Neuron (in vitro differentiated cells): Measurements from ENCODE around the gene CRYM.
"Not testable (repeated sequence)": the region's sequence is repeated elsewhere in the genome, so short reads cannot be mapped to it uniquely, and the experiment has no call there.

ENCODE experiments used
- H2AFZ ChIP-seq: one replicate; pipeline ENCODE4 v1.6.1; 2013; ENCODE audit warnings: low read depth, mild to moderate bottlenecking, inconsistent platforms, low read length, moderate library complexity
- H3K27me3 ChIP-seq: one replicate; pipeline ENCODE4 v1.6.1; 2013; ENCODE audit warnings: low read length; ENCODE audit not compliant: insufficient read depth
- H3K36me3 ChIP-seq: one replicate; pipeline ENCODE4 v1.6.1; 2013; ENCODE audit warnings: low read length; ENCODE audit not compliant: insufficient read depth
- H3K4me1 ChIP-seq: one replicate; pipeline ENCODE4 v1.6.1; 2013; ENCODE audit warnings: low read length; ENCODE audit not compliant: insufficient read depth
- H3K4me3 ChIP-seq: 2 replicates; pipeline ENCODE4 v1.5.1; 2013; ENCODE audit warnings: mild to moderate bottlenecking, low read length, moderate library complexity
- H3K9me3 ChIP-seq: one replicate; pipeline ENCODE4 v1.6.1; 2013; ENCODE audit warnings: low read length

Gene CRYM

DNA sequence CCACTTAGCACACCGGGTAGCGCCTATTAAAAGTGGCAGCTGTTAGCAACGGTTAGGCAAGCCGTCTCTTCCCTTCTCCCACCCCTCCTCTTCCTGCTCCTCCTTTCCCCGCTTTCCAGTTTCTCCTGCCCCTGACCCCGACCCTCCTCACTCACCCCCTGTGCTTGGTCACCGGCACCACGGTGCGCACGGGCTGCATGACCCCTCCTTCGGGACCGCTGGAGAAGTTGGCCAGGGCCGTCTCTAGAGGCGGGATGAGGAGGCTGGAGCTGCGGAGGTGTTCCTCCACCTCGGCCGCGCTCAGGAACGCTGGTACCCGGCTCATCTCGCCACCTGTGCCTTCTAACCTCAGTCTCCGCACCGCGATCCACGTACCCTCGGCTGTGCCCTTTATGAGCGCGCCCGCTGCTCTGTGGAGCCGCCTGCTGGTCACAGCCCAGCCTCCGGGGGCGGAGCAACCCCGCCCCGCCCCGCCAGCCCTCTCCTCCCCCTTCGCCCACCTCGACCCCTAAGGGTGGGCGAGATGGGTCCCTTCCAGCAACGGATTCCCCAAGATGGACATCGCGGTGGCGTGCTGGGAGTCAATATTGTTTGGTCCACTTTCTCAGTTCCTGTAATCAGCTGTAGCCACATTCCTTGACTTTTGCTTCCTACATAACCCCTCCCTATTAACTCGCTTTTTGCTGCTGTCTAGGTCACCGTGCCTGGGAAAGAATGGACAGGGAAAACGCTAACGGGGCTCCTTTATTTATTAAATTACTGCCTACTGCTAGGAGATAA is at the start of gene CRYM:
CRYM (minus strand) TSS at position 364 of the 780 bp plus-strand sequence; CDS start at position 325, 39 bp downstream.
- H3K9me3 ChIP-seq, result peaks cover 2% of the 10 kb centered on the region
- H3K36me3 ChIP-seq, result no peaks in the 10 kb centered on the region
- no peak within 1 kb of the TSS for H2AFZ ChIP-seq
- peaks cover 2% of the 10 kb centered on the region for H3K4me1 ChIP-seq
- peaks cover 51% of the 10 kb centered on the region for H3K27me3 ChIP-seq
- H3K4me3 ChIP-seq, result peak within 1 kb of the TSS; percentile 4

DNA sequence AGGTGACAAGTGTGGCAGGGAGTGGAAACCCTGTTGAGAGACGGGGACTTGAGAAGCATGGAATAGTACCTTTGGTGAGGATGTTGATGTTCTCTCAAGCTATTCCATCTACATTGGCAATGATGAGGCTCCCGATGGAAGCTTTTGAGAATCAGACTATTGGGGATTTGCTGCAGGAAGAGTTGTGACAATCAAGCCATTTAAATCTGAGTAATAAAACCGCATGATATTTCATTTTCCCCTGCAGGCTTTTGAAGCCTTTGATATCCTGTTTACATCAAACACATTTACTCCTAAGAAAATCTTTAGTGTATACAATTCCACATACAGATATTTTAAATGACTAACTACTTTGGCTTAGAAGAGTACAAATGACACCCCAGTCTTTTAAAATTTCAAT is 49.0 kb upstream of the CRYM start:
- H2AFZ ChIP-seq, result no peak overlapping the region
- H3K36me3 ChIP-seq, result no peaks in the 10 kb centered on the region
- H3K9me3 ChIP-seq, result no peaks in the 10 kb centered on the region
- H3K4me3 ChIP-seq, result no peak overlapping the region
- H3K27me3 ChIP-seq, result peaks cover 3% of the 10 kb centered on the region
- no peaks in the 10 kb centered on the region for H3K4me1 ChIP-seq

DNA sequence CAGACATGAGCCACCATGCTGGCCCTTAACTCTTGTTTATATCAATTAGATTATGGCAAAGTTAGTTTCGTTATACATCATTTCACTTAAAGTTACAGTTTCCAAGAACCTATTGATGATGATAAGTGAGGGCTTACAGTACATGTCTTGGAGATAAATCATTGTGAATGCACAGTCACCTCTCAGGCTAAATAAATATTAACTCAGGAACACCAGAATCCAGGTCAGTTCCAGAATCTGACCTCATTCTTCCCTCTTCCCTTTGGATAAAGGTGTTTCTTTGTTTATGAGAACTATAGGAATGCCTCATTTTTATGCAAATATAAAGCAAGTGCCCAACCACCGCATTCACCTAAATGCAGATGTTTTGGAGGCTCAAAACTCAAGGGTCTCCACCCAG is 48.4 kb upstream of the CRYM start:
- Histone ChIP-seq H3K27me3 (peaks cover 3% of the 10 kb centered on the region), H3K36me3 (no peaks in the 10 kb centered on the region), H3K9me3 (no peaks in the 10 kb centered on the region), H2AFZ (no peak overlapping the region), H3K4me3 (no peak overlapping the region), H3K4me1 (no peaks in the 10 kb centered on the region)

DNA sequence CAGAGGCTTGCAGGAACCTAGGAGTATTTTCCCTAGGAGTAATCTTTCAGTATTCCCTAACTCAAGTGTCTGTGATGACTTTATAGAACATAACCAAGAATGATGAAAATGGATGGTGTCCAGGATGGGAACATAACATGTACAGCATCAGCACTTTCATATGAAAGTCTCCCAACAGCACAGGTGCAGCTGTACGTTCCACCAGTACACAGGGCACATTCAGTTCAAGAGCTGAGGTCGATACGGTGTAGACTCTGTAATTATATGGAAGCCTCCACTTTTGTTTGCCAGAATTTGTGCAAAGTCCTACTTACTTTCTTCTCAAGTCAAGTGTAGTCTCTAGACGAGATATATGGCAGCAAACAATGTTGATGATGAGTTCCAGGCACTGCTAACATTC is 46.2 kb upstream of the CRYM start:
- peaks cover 3% of the 10 kb centered on the region for H3K27me3 ChIP-seq
- peaks cover 1% of the 10 kb centered on the region for H3K9me3 ChIP-seq
- H3K4me3 ChIP-seq, result no peak overlapping the region
- H3K4me1 ChIP-seq, result no peaks in the 10 kb centered on the region
- no peak overlapping the region for H2AFZ ChIP-seq
- no peaks in the 10 kb centered on the region for H3K36me3 ChIP-seq

DNA sequence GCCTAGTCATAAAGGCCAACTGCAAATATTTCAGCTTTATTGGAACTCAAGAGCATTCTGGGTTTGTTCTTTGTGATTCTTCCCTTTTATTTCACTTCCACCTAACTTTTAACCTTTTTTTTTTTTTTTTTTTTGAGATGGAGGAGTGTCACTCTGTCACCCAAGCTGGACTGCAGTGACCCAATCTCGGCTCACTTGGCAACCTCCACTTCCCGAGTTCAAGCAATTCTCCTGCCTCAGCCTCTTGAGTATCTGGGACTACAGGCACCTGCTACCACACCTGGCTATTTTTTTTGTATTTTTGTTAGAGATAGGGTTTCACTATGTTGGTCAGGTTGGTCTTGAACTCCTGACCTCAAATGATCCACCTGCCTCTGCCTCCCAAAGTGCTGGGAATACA is 44.2 kb upstream of the CRYM start:
- not testable (repeated sequence) for H3K4me1 ChIP-seq, H2AFZ ChIP-seq, H3K4me3 ChIP-seq, H3K9me3 ChIP-seq, H3K27me3 ChIP-seq, H3K36me3 ChIP-seq

DNA sequence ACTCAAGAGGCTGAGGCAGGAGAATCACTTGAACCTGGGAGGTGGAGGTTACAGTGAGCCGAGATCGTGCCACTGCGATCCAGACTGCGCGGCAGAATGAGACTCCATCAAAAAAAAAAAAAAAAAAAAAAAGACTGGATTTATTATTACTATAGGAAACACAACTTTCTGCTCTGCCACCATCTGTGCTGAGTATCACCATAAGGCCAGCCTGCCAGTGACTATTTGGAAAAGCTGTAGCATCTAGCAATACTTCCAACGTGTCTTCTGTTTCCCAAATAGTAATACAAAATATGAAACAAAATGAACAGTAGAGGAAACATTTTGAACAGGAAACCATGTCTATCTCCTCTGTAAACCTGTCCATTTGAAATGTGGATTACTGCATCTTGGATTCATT is 43.6 kb upstream of the CRYM start:
- no peaks in the 10 kb centered on the region for H3K4me1 ChIP-seq
- H2AFZ ChIP-seq, result no peak overlapping the region
- peaks cover 3% of the 10 kb centered on the region for H3K27me3 ChIP-seq
- H3K9me3 ChIP-seq, result peaks cover 1% of the 10 kb centered on the region
- no peaks in the 10 kb centered on the region for H3K36me3 ChIP-seq
- H3K4me3 ChIP-seq, result no peak overlapping the region

DNA sequence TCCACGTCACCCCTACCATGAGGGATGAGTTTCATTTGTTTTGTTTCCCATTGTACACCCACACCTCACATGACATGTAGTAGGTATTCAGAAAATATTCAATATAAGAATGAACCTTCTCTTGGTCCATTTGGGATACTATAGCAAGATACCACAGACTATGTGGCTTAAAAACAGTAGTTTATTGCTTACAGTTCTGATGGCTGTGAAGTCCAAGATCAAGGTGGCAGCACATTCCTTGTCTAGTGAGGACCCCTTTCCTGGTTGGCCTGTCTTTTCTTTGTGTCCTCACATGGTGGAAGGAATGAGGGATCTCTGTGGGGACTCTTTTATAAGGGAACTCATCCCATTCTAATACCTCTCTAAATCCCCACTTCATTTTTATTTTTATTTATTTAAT is 36.2 kb upstream of the CRYM start:
- Histone ChIP-seq H3K9me3 (no peaks in the 10 kb centered on the region), H3K4me1 (no peaks in the 10 kb centered on the region), H2AFZ (no peak overlapping the region), H3K36me3 (no peaks in the 10 kb centered on the region), H3K27me3 (no peaks in the 10 kb centered on the region), H3K4me3 (no peak overlapping the region)

DNA sequence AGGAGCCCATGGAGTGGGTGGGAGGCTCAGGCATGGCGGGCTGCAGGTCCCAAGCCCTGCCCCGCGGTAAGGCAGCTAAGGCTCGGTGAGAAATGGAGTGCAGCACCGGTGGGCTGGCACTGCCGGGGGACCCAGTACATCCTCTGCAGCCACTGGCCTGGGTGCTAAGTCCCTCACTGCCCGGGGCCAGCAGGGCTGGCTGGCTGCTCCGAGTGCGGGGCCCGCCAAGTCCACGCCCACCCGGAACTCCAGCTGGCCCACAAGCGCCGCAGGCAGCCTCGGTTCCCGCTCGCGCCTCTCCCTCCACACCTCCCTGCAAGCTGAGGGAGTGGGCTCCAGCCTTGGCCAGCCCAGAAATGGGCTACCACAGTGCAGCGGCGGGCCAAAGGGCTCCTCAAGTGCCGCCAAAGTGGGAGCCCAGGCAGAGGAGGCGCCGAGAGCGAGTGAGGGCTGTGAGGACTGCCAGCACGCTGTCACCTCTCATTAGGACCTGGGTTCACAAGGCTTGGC is 34.8 kb upstream of the CRYM start:
- H3K27me3 ChIP-seq, H3K4me3 ChIP-seq, H3K4me1 ChIP-seq, H3K36me3 ChIP-seq, H3K9me3 ChIP-seq, H2AFZ ChIP-seq: not testable (repeated sequence)

DNA sequence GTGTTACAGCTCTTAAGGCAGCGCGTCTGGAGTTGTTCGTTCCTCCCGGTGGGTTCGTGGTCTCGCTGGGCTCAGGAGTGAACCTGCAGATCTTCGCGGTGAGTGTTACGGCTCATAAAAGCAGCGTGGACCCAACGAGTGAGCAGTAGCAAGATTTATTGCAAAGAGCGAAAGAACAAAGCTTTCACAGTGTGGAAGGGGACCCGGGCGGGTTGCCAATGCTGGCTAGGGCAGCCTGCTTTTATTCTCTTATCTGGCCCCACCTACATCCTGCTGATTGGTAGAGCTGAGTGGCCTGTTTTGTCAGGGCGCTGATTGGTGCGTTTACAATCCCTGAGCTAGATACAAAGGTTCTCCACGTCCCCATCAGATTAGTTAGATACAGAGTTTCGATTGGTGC is 34.0 kb upstream of the CRYM start:
- H2AFZ ChIP-seq, H3K4me1 ChIP-seq, H3K9me3 ChIP-seq, H3K4me3 ChIP-seq, H3K27me3 ChIP-seq, H3K36me3 ChIP-seq: not testable (repeated sequence)

DNA sequence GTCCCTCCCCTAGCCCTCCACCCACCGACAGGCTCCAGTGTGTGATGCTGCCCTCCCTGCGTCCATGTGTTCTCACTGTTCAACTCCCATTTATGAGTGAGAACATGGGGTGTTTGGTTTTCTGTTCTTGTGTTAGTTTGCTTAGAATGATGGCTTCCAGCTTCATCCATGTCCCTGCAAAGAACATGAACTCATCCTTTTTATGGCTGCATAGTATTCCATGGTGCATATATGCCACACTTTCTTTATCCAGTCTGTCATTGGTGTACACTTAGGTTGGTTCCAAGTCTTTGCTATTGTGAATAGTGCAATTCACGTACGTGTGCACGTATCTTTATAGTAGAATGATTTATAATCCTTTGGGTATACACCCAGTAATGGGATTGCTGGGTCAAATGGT is 28.6 kb upstream of the CRYM start:
- H3K27me3 ChIP-seq, result peaks cover 22% of the 10 kb centered on the region
- not testable (repeated sequence) for H3K9me3 ChIP-seq

DNA sequence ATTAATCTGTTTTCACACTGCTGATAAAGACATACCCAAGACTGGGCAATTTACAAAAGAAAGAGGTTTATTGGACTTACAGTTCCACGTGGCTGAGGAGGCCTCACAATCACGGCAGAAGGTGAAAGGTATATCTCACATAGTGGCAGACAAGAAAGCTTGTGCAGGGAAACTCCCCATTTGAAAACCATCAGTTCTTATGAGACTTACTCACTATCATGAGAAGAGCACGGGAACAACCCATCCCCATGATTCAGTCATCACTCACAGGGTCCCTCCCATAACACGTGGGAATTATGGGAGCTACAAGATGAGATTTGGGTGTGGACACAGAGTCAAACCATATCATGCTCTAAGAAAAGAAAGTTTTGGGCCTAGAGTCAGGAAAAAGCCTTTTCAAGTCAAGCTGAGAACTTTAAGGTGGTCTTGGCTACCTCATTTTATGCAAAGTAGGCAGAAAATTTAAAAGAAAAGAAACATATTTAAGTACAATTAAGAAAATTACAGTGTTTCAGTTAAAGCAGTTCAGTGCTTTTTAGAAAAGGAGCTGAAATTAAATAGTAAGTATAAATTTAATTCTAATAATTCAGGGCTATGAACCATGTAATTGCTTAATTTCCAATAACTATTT is 24.9 kb upstream of the CRYM start:
- H3K27me3 ChIP-seq, result peaks cover 33% of the 10 kb centered on the region
- no peaks in the 10 kb centered on the region for H3K36me3 ChIP-seq
- no peak overlapping the region for H3K4me3 ChIP-seq
- H3K4me1 ChIP-seq, result peaks cover 3% of the 10 kb centered on the region
- no peak overlapping the region for H2AFZ ChIP-seq
- H3K9me3 ChIP-seq, result no peaks in the 10 kb centered on the region

More for the DNA sequence above, 28.6 kb upstream of the CRYM start:
- H3K4me3 ChIP-seq, H3K36me3 ChIP-seq, H2AFZ ChIP-seq, H3K4me1 ChIP-seq: not testable (repeated sequence)

DNA sequence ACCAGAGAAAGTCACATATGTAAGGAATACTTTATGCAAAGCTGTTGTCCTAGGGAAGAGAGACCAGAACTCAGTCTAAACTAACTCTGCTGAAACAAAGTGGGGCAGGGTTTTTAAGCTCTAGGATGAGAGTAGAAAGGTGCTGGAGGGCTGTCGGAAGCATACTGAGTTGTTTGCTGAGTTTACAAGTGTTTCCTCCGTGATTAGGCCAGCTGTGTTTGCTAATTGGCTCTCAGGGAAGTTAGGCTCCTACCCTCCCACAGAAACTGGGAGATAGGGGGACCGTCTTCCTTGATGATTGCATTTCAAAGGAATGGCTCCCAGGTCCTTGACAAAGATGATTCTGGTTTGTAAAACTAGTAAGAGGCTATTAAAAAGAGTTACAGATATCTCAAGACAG is 24.4 kb upstream of the CRYM start:
- Histone ChIP-seq H3K36me3 (no peaks in the 10 kb centered on the region), H3K4me3 (no peak overlapping the region), H3K4me1 (peaks cover 3% of the 10 kb centered on the region), H3K9me3 (no peaks in the 10 kb centered on the region), H3K27me3 (peaks cover 36% of the 10 kb centered on the region), H2AFZ (no peak overlapping the region)

DNA sequence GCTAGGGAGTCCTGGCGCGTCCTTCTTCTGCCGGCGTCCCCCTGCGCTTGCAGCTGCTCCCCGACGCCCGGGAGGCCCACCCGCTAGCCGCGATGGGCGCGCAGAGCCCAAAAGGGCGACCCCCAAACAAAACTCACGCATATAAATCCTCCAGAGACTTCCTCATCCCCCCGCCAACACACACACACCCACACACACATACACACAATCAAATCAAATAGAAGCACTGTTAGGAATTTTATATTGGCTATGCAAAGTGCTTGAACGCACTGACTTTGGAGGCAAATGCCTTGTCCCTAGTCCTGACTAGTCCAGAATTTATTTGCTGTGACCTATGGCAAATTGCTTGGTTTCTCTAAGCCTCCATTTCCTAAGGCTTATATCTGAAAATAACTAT is 23.8 kb upstream of the CRYM start:
- Histone ChIP-seq H2AFZ (peak overlapping the region; percentile 96), H3K4me3 (peak overlapping the region; percentile 54), H3K9me3 (no peaks in the 10 kb centered on the region), H3K4me1 (peaks cover 3% of the 10 kb centered on the region), H3K27me3 (peaks cover 36% of the 10 kb centered on the region), H3K36me3 (no peaks in the 10 kb centered on the region)
